ENCODE results near the gene TES.

GRCh38 chr7:116241291-116241690 is 31.0 kb downstream of the TES start:
- TF ChIP-seq CTCF (IDR thresholded peaks at IDR 0.05; ENCODE audit: insufficient read depth, low read length): no peak
- TF ChIP-seq REST (IDR thresholded peaks at IDR 0.05; ENCODE audit: insufficient replicate concordance, low read depth): no peak
- no peak for TF ChIP-seq POLR2AphosphoS5 (IDR thresholded peaks at IDR 0.05; ENCODE audit: low read depth)
